Skeletal muscle satellite cell (primary cell): ENCODE results near the gene MTMR11.
"Not testable (repeated sequence)": the region's sequence is repeated elsewhere in the genome, so short reads cannot be mapped to it uniquely, and the experiment has no call there.

Experiments
- H3K27me3 ChIP-seq: 2 replicates; pipeline ENCODE4 v1.7.0; 2013; ENCODE audit warnings: low read length; ENCODE audit not compliant: control insufficient read depth, insufficient read depth
- H3K36me3 ChIP-seq: 2 replicates; pipeline ENCODE4 v1.7.0; 2013; ENCODE audit warnings: mild to moderate bottlenecking, control low read depth, low read length; ENCODE audit not compliant: insufficient read depth
- H3K4me1 ChIP-seq: 2 replicates; pipeline ENCODE4 v1.7.0; 2013; ENCODE audit warnings: low read length; ENCODE audit not compliant: control insufficient read depth, insufficient read depth
- H3K4me2 ChIP-seq: 2 replicates; pipeline ENCODE4 v1.7.0; 2013; ENCODE audit warnings: mild to moderate bottlenecking, low read length
- H3K4me3 ChIP-seq: 2 replicates; pipeline ENCODE4 v1.7.0; 2013; ENCODE audit warnings: low read length
- H3K9ac ChIP-seq: 2 replicates; pipeline ENCODE4 v1.7.0; 2013; ENCODE audit warnings: mild to moderate bottlenecking, low read depth, low read length, moderate library complexity
- H3K9me3 ChIP-seq: replicated peaks from 2 replicates; pipeline ENCODE4 v1.7.0; 2013; ENCODE audit warnings: mild to moderate bottlenecking, control low read depth, low read length

MTMR11 gene

GRCh38 chr1:149888247-149888998, 48.3 kb downstream of the MTMR11 start:
- Histone ChIP-seq H3K4me3 (peak overlapping the region; percentile 74), H3K4me2 (peak overlapping the region; percentile 90), H3K36me3 (no peaks in the 10 kb centered on the region), H3K27me3 (no peaks in the 10 kb centered on the region), H3K4me1 (peaks cover 24% of the 10 kb centered on the region), H3K9me3 (no peaks in the 10 kb centered on the region), H3K9ac (peak overlapping the region; percentile 85)

GRCh38 chr1:149887456-149888246, 49.0 kb downstream of the MTMR11 start:
- H3K9ac ChIP-seq: peak overlapping the region; percentile 85
- H3K27me3 ChIP-seq: no peaks in the 10 kb centered on the region
- peak overlapping the region; percentile 90 for H3K4me2 ChIP-seq
- no peaks in the 10 kb centered on the region for H3K36me3 ChIP-seq
- no peaks in the 10 kb centered on the region for H3K9me3 ChIP-seq
- H3K4me3 ChIP-seq: peak overlapping the region; percentile 74
- H3K4me1 ChIP-seq: peaks cover 24% of the 10 kb centered on the region

- Histone ChIP-seq H3K4me1 (peaks cover 24% of the 10 kb centered on the region), H3K4me3 (peak overlapping the region; percentile 74), H3K9ac (peak overlapping the region; percentile 85), H3K4me2 (peak overlapping the region; percentile 86)
- not testable (repeated sequence) for H3K36me3 ChIP-seq, H3K9me3 ChIP-seq, H3K27me3 ChIP-seq
These were observed 49.6 kb downstream of the MTMR11 start for GRCh38 chr1:149887196-149887455.

GRCh38 chr1:149886396-149887195, 50.1 kb downstream of the MTMR11 start:
- peaks cover 24% of the 10 kb centered on the region for H3K4me1 ChIP-seq
- H3K4me3 ChIP-seq: peak overlapping the region; percentile 74
- no peaks in the 10 kb centered on the region for H3K27me3 ChIP-seq
- no peaks in the 10 kb centered on the region for H3K9me3 ChIP-seq
- no peaks in the 10 kb centered on the region for H3K36me3 ChIP-seq
- H3K9ac ChIP-seq: peak overlapping the region; percentile 95
- peak overlapping the region; percentile 86 for H3K4me2 ChIP-seq

- H3K4me2 ChIP-seq: peak overlapping the region; percentile 86
- peaks cover 24% of the 10 kb centered on the region for H3K4me1 ChIP-seq
- H3K9me3 ChIP-seq, H3K27me3 ChIP-seq, H3K36me3 ChIP-seq: not testable (repeated sequence)
- H3K9ac ChIP-seq: peak overlapping the region; percentile 95
- H3K4me3 ChIP-seq: peak overlapping the region; percentile 73
These were observed 50.6 kb downstream of the MTMR11 start for GRCh38 chr1:149886121-149886395.

GRCh38 chr1:149885339-149886120, 51.1 kb downstream of the MTMR11 start:
- Histone ChIP-seq H3K4me1 (peaks cover 24% of the 10 kb centered on the region), H3K4me2 (peak overlapping the region; percentile 86), H3K4me3 (peak overlapping the region; percentile 73), H3K36me3 (no peaks in the 10 kb centered on the region), H3K9me3 (no peaks in the 10 kb centered on the region), H3K9ac (peak overlapping the region; percentile 95), H3K27me3 (no peaks in the 10 kb centered on the region)

GRCh38 chr1:149884433-149885338, 52.0 kb downstream of the MTMR11 start:
- Histone ChIP-seq H3K27me3 (no peaks in the 10 kb centered on the region), H3K9ac (peak overlapping the region; percentile 95), H3K4me2 (peak overlapping the region; percentile 86), H3K4me1 (peaks cover 24% of the 10 kb centered on the region), H3K4me3 (peak overlapping the region; percentile 73), H3K9me3 (no peaks in the 10 kb centered on the region), H3K36me3 (no peaks in the 10 kb centered on the region)

- Histone ChIP-seq H3K4me2 (peak overlapping the region; percentile 86), H3K4me3 (no peak overlapping the region), H3K9ac (peak overlapping the region; percentile 95)
These were observed 53.0 kb downstream of the MTMR11 start for GRCh38 chr1:149883598-149884247.

GRCh38 chr1:149881876-149882275, 54.8 kb downstream of the MTMR11 start:
- Histone ChIP-seq H3K4me1 (peaks cover 13% of the 10 kb centered on the region), H3K9me3 (no peaks in the 10 kb centered on the region)

More at GRCh38 chr1:149883598-149884247, 53.0 kb downstream of the MTMR11 start:
- Histone ChIP-seq H3K4me1 (peaks cover 19% of the 10 kb centered on the region), H3K36me3 (no peaks in the 10 kb centered on the region), H3K9me3 (no peaks in the 10 kb centered on the region), H3K27me3 (no peaks in the 10 kb centered on the region)

GRCh38 chr1:149879556-149879955, 57.1 kb downstream of the MTMR11 start:
- peaks cover 5% of the 10 kb centered on the region for H3K4me1 ChIP-seq
- H3K4me3 ChIP-seq: no peak overlapping the region
- no peak overlapping the region for H3K4me2 ChIP-seq
- no peaks in the 10 kb centered on the region for H3K27me3 ChIP-seq
- no peak overlapping the region for H3K9ac ChIP-seq
- no peaks in the 10 kb centered on the region for H3K36me3 ChIP-seq
- no peaks in the 10 kb centered on the region for H3K9me3 ChIP-seq

More at GRCh38 chr1:149881876-149882275, 54.8 kb downstream of the MTMR11 start:
- no peaks in the 10 kb centered on the region for H3K36me3 ChIP-seq
- H3K4me3 ChIP-seq: no peak overlapping the region
- H3K4me2 ChIP-seq: no peak overlapping the region
- no peaks in the 10 kb centered on the region for H3K27me3 ChIP-seq
- H3K9ac ChIP-seq: no peak overlapping the region
